HepG2 (cell line): Measurements from ENCODE around the gene TFG. TPM values are rescaled to one million over a fixed set of nuclear protein-coding genes. Genes with fewer than 3 reads are reported as not detected.

ENCODE experiments used
- ATAC-seq: fragments of 200-7000 bp; cut with Tn5 transposase; 3 replicates; pipeline ENCODE4 v1.9.1; 2020; ENCODE audit warnings: mild to moderate bottlenecking, moderate library complexity
- BruUV-seq: library from RNA; stranded (reverse); fragments of 400-500 nt; replicated peaks from 2 replicates; lab custom pipeline; 2021; lab: Mats Ljungman, UMichigan
- CTCF ChIA-PET: fragments of 300-600 bp; formaldehyde crosslinking; extraction: SDS; loops from one replicate; lab custom pipeline; 2021; ENCODE audit warnings: low total read pairs, inconsistent platforms, low intra/inter-chr PET ratio; lab: Yijun Ruan, JAX
- POLR2A ChIA-PET: fragments of 350-600 bp; sonication (Branson Sonifier 250); formaldehyde crosslinking; loops from one replicate; lab custom pipeline; 2020; ENCODE audit warnings: antibody characterized with exemption, inconsistent platforms; lab: Yijun Ruan, JAX
- DNase-seq: peaks from one replicate; pipeline ENCODE4 v3.0.0-alpha.2; 2015; ENCODE audit warnings: low spot score
- FAIRE-seq: peaks from 3 replicates; lab custom pipeline; 2011; peaks lifted over from hg19 to GRCh38; lab: Jason Lieb, UNC
- H2AFZ ChIP-seq: one replicate; pipeline ENCODE4 v1.6.1; 2011; ENCODE audit warnings: low read length, inconsistent platforms
- H3K27ac ChIP-seq: fragments of 300-600 bp; 3 replicates; pipeline ENCODE4 v1.8.0; 2011; ENCODE audit warnings: mixed run types, mild to moderate bottlenecking, mixed read lengths, low read length, inconsistent platforms; ENCODE audit not compliant: insufficient read depth; ENCODE audit errors: extremely low read length
- H3K27me3 ChIP-seq, 2 experiments: fragments of 200-600 bp in 1 of 2; 2 replicates in 1 of 2; 3 replicates in 1 of 2; pipeline versions ENCODE4 v1.6.0 to v1.8.0; 2011; ENCODE audit warnings: low read length in 2 of 2, mild to moderate bottlenecking in 2 of 2, moderate library complexity in 2 of 2, inconsistent platforms in 1 of 2; ENCODE audit not compliant: insufficient read depth in 2 of 2, control insufficient read depth in 1 of 2
- H3K36me3 ChIP-seq, 2 experiments: fragments of 200-600 bp in 1 of 2; replicated peaks in 1 of 2; 2 replicates in 1 of 2; 3 replicates in 1 of 2; pipeline versions ENCODE4 v1.5.1 to v1.8.0; 2011; ENCODE audit warnings: low read length in 2 of 2, inconsistent platforms in 1 of 2; ENCODE audit not compliant: insufficient read depth in 2 of 2, control insufficient read depth in 1 of 2
- H3K4me1 ChIP-seq: 2 replicates; pipeline ENCODE4 v1.5.1; 2012; ENCODE audit warnings: low read length, inconsistent platforms; ENCODE audit not compliant: insufficient read depth
- H3K4me2 ChIP-seq: 2 replicates; pipeline ENCODE4 v1.6.0; 2011; ENCODE audit warnings: low read depth, low read length, inconsistent platforms
- H3K4me3 ChIP-seq, 3 experiments: fragments of 200-600 bp in 1 of 3; sonication (generic), shearing (Covaris generic) in 1 of 3; replicated peaks in 1 of 3; 2 replicates each; pipeline ENCODE4 v1.5.1; 2011 to 2016; ENCODE audit warnings: low read length in 3 of 3, inconsistent platforms in 2 of 3, low read depth in 2 of 3, mild to moderate bottlenecking in 2 of 3, control low read depth in 1 of 3, mixed read lengths in 1 of 3; ENCODE audit not compliant: insufficient read depth in 1 of 3
- H3K79me2 ChIP-seq: one replicate; pipeline ENCODE4 v1.6.1; 2011; ENCODE audit warnings: low read length, inconsistent platforms; ENCODE audit not compliant: insufficient read depth
- H3K9ac ChIP-seq: 2 replicates; pipeline ENCODE4 v1.6.0; 2011; ENCODE audit warnings: mild to moderate bottlenecking, low read depth, low read length, inconsistent platforms; ENCODE audit not compliant: insufficient read depth
- H3K9me3 ChIP-seq: 2 replicates; pipeline ENCODE4 v1.5.1; 2012; ENCODE audit warnings: mild to moderate bottlenecking, low read length
- H4K20me1 ChIP-seq: 2 replicates; pipeline ENCODE4 v1.6.0; 2011; ENCODE audit warnings: inconsistent platforms, mild to moderate bottlenecking, low read length, moderate library complexity; ENCODE audit not compliant: insufficient read depth
- KDM4B ChIP-seq: sonication (generic); formaldehyde crosslinking; IDR thresholded peaks from 2 replicates; pipeline ENCODE4 v1.4.0; 2020; ENCODE audit warnings: missing genetic modification reagents
- MAFK ChIP-seq, 2 experiments: IDR thresholded peaks in 1 of 2; conservative IDR thresholded peaks in 1 of 2; 2 replicates each; pipeline ENCODE4 v1.6.1; 2011; ENCODE audit warnings: improper control_type of control experiment in 2 of 2, low read length in 2 of 2
- MEIS2 ChIP-seq: sonication (generic); formaldehyde crosslinking; IDR thresholded peaks from 2 replicates; pipeline ENCODE4 v1.9.0; 2021; ENCODE audit warnings: mild to moderate bottlenecking, missing genetic modification reagents
- NR3C1 ChIP-seq: sonication (generic); formaldehyde crosslinking; IDR thresholded peaks from 2 replicates; pipeline ENCODE4 v1.4.0; 2020; ENCODE audit warnings: missing genetic modification reagents
- TCF7L2 ChIP-seq: IDR thresholded peaks from 2 replicates; pipeline ENCODE4 v1.6.1; 2011; ENCODE audit warnings: mild to moderate bottlenecking, low read depth, low read length, moderate library complexity
- ZNF441 ChIP-seq: sonication (generic); formaldehyde crosslinking; IDR thresholded peaks from 2 replicates; pipeline ENCODE4 v1.7.0; 2021; ENCODE audit warnings: missing genetic modification reagents, borderline replicate concordance
- ZNF496 ChIP-seq: sonication (generic); formaldehyde crosslinking; IDR thresholded peaks from 2 replicates; pipeline ENCODE4 v1.8.1; 2023; ENCODE audit warnings: mild to moderate bottlenecking, moderate library complexity, missing genetic modification reagents; ENCODE audit not compliant: insufficient replicate concordance
- ZNF674 ChIP-seq: sonication (generic); formaldehyde crosslinking; IDR thresholded peaks from 2 replicates; pipeline ENCODE4 v1.5.0; 2020; ENCODE audit warnings: low read depth, mild to moderate bottlenecking, missing genetic modification reagents
- WGBS: methylation state at CpG from one replicate; pipeline ENCODE4 v1.1.6; 2017; ENCODE audit warnings: low lambda C conversion rate; 5-methylcytosine and 5-hydroxymethylcytosine counted together
- in situ Hi-C: cut with HindIII; loops from 2 replicates; pipeline ENCODE4 v1.10.0; 2017; ENCODE audit warnings: low pct_unique_long_range_greater_than_20kb; ENCODE audit not compliant: extremely low pct_ligation_motif_present
- intact Hi-C: fragments of 100-400 bp; cut with micrococcal nuclease; formaldehyde crosslinking; loops from one replicate; pipeline ENCODE4 v1.10.0; 2022; ENCODE audit not compliant: unreplicated experiment
- polyA plus RNA-seq, 8 experiments: library from polyadenylated mRNA; depleted of rRNA in 3 of 8; stranded (reverse) in 7 of 8; unstranded in 1 of 8; fragments of >200 nt; fragmentation: Illumina TruSeq in 4 of 8; extraction: Trizol in 4 of 8; gene quantifications; 2 replicates each; pipeline versions ENCODE4 v1.2.1 to v1.2.3, GENCODE V29; 2011 to 2016; ENCODE audit warnings: low read depth in 4 of 8, missing spikeins in 1 of 8, mixed read lengths in 1 of 8; ENCODE audit not compliant: insufficient read depth in 1 of 8
- total RNA-seq, 5 experiments: library from RNA; depleted of rRNA; stranded (reverse); fragments of >200 nt; fragmentation: Illumina TruSeq; extraction: Trizol; gene quantifications; 2 replicates each; pipeline ENCODE4 v1.2.3, GENCODE V29; 2016; ENCODE audit warnings: low read depth in 1 of 5
- TF ChIP-seq, protein P1 (sequence below): fragments of 450-650 bp; IDR thresholded peaks from 2 replicates; pipeline ENCODE4 v1.6.1; 2017
- TF ChIP-seq, protein P2 (sequence below): sonication (generic); formaldehyde crosslinking; IDR thresholded peaks from 2 replicates; pipeline ENCODE4 v1.4.0; 2020; ENCODE audit warnings: missing genetic modification reagents
- TF ChIP-seq, protein P3 (sequence below): IDR thresholded peaks from 2 replicates; pipeline ENCODE4 v1.6.1; 2016; ENCODE audit warnings: low read depth
- TF ChIP-seq, protein P4 (sequence below): sonication (generic); formaldehyde crosslinking; IDR thresholded peaks from 2 replicates; pipeline ENCODE4 v1.5.0; 2020; ENCODE audit warnings: mild to moderate bottlenecking, missing genetic modification reagents, borderline replicate concordance
- TF ChIP-seq, protein P5 (sequence below): sonication (generic); formaldehyde crosslinking; IDR thresholded peaks from 2 replicates; pipeline ENCODE4 v1.5.0; 2020; ENCODE audit warnings: mild to moderate bottlenecking, missing genetic modification reagents

Gene TFG
- total and polyA plus RNA-seq, 2 of the 13 experiments (the other 11 are each of a cell fraction or from before 2014, with no cell fraction given): 53.6 to 71.7 TPM

DNA sequence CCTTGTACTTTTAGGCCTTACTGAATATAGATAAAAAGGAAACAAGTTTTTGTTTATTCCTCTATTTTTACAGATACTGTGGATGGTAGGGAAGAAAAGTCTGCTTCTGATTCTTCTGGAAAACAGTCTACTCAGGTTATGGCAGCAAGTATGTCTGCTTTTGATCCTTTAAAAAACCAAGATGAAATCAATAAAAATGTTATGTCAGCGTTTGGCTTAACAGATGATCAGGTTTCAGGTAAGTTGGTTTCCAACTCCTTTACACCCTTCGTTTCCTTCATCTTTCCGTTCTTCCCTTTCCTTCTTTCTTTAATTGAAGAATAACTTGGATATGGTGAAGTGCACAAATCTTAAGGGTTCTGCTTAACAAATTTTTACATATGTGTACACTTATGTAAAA is 23.1 kb downstream of the TFG start:
- no peak overlapping the region for H3K4me3 ChIP-seq
- ChIA-PET POLR2A (no interaction called here), CTCF (no interaction called here)
- H3K36me3 ChIP-seq: peaks cover 10 to 76% of the 10 kb centered on the region in 2 experiments
- no peaks in the 10 kb centered on the region for H3K9me3 ChIP-seq
- FAIRE-seq (no peak), DNase-seq (no peak), ATAC-seq (no peak)
- no peak overlapping the region for H3K4me2 ChIP-seq
- H3K27me3 ChIP-seq: no peaks in the 10 kb centered on the region
- over 99% methylated on average over 3 of the region's 3 CpGs for WGBS
- H3K27ac ChIP-seq: no peak overlapping the region
- BruUV-seq: no TSS peak
- H3K9ac ChIP-seq: no peak overlapping the region
- in situ Hi-C loops (no loop called here), intact Hi-C loops (no loop called here)
- H4K20me1 ChIP-seq: no peaks in the 10 kb centered on the region; the same call in 1 of the 2 replicates
- H2AFZ ChIP-seq: no peak overlapping the region
- no peaks in the 10 kb centered on the region for H3K4me1 ChIP-seq
- H3K79me2 ChIP-seq: peaks cover 8% of the 10 kb centered on the region
- TF ChIP-seq, protein P1, sequence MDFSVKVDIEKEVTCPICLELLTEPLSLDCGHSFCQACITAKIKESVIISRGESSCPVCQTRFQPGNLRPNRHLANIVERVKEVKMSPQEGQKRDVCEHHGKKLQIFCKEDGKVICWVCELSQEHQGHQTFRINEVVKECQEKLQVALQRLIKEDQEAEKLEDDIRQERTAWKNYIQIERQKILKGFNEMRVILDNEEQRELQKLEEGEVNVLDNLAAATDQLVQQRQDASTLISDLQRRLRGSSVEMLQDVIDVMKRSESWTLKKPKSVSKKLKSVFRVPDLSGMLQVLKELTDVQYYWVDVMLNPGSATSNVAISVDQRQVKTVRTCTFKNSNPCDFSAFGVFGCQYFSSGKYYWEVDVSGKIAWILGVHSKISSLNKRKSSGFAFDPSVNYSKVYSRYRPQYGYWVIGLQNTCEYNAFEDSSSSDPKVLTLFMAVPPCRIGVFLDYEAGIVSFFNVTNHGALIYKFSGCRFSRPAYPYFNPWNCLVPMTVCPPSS: no peak
- TF ChIP-seq KDM4B: no peak
- no peak for TF ChIP-seq NR3C1 (CRISPR knock-in tag)
- TF ChIP-seq, protein P2, sequence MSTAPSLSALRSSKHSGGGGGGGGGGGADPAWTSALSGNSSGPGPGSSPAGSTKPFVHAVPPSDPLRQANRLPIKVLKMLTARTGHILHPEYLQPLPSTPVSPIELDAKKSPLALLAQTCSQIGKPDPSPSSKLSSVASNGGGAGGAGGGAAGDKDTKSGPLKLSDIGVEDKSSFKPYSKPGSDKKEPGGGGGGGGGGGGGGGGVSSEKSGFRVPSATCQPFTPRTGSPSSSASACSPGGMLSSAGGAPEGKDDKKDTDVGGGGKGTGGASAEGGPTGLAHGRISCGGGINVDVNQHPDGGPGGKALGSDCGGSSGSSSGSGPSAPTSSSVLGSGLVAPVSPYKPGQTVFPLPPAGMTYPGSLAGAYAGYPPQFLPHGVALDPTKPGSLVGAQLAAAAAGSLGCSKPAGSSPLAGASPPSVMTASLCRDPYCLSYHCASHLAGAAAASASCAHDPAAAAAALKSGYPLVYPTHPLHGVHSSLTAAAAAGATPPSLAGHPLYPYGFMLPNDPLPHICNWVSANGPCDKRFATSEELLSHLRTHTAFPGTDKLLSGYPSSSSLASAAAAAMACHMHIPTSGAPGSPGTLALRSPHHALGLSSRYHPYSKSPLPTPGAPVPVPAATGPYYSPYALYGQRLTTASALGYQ: no peak
- TF ChIP-seq ZNF441 (CRISPR knock-in tag): no peak
- no peak for TF ChIP-seq ZNF496 (CRISPR knock-in tag)
- TF ChIP-seq ZNF674 (CRISPR knock-in tag): no peak
- TF ChIP-seq MAFK (conservative IDR thresholded peaks at IDR 0.05 in 1 of 2, IDR thresholded peaks at IDR 0.05 in 1 of 2; ENCODE audit: low read length in 2 of 2): peak; percentile 67 to 84
- TF ChIP-seq, protein P3, sequence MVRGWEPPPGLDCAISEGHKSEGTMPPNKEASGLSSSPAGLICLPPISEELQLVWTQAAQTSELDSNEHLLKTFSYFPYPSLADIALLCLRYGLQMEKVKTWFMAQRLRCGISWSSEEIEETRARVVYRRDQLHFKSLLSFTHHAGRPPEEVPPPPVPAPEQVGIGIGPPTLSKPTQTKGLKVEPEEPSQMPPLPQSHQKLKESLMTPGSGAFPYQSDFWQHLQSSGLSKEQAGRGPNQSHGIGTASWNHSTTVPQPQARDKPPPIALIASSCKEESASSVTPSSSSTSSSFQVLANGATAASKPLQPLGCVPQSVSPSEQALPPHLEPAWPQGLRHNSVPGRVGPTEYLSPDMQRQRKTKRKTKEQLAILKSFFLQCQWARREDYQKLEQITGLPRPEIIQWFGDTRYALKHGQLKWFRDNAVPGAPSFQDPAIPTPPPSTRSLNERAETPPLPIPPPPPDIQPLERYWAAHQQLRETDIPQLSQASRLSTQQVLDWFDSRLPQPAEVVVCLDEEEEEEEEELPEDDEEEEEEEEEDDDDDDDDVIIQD (CRISPR knock-in tag): no peak
- no peak for TF ChIP-seq TCF7L2
- TF ChIP-seq, protein P4, sequence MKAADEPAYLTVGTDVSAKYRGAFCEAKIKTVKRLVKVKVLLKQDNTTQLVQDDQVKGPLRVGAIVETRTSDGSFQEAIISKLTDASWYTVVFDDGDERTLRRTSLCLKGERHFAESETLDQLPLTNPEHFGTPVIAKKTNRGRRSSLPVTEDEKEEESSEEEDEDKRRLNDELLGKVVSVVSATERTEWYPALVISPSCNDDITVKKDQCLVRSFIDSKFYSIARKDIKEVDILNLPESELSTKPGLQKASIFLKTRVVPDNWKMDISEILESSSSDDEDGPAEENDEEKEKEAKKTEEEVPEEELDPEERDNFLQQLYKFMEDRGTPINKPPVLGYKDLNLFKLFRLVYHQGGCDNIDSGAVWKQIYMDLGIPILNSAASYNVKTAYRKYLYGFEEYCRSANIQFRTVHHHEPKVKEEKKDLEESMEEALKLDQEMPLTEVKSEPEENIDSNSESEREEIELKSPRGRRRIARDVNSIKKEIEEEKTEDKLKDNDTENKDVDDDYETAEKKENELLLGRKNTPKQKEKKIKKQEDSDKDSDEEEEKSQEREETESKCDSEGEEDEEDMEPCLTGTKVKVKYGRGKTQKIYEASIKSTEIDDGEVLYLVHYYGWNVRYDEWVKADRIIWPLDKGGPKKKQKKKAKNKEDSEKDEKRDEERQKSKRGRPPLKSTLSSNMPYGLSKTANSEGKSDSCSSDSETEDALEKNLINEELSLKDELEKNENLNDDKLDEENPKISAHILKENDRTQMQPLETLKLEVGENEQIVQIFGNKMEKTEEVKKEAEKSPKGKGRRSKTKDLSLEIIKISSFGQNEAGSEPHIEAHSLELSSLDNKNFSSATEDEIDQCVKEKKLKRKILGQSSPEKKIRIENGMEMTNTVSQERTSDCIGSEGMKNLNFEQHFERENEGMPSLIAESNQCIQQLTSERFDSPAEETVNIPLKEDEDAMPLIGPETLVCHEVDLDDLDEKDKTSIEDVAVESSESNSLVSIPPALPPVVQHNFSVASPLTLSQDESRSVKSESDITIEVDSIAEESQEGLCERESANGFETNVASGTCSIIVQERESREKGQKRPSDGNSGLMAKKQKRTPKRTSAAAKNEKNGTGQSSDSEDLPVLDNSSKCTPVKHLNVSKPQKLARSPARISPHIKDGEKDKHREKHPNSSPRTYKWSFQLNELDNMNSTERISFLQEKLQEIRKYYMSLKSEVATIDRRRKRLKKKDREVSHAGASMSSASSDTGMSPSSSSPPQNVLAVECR (CRISPR knock-in tag): no peak
- TF ChIP-seq, protein P5, sequence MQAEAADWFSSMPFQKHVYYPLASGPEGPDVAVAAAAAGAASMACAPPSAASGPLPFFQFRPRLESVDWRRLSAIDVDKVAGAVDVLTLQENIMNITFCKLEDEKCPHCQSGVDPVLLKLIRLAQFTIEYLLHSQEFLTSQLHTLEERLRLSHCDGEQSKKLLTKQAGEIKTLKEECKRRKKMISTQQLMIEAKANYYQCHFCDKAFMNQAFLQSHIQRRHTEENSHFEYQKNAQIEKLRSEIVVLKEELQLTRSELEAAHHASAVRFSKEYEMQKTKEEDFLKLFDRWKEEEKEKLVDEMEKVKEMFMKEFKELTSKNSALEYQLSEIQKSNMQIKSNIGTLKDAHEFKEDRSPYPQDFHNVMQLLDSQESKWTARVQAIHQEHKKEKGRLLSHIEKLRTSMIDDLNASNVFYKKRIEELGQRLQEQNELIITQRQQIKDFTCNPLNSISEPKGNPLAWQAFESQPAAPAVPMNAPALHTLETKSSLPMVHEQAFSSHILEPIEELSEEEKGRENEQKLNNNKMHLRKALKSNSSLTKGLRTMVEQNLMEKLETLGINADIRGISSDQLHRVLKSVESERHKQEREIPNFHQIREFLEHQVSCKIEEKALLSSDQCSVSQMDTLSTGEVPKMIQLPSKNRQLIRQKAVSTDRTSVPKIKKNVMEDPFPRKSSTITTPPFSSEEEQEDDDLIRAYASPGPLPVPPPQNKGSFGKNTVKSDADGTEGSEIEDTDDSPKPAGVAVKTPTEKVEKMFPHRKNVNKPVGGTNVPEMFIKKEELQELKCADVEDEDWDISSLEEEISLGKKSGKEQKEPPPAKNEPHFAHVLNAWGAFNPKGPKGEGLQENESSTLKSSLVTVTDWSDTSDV: no peak
- no peak for TF ChIP-seq MEIS2 (CRISPR knock-in tag)
